ENCODE results near the gene CALN1.

DNA sequence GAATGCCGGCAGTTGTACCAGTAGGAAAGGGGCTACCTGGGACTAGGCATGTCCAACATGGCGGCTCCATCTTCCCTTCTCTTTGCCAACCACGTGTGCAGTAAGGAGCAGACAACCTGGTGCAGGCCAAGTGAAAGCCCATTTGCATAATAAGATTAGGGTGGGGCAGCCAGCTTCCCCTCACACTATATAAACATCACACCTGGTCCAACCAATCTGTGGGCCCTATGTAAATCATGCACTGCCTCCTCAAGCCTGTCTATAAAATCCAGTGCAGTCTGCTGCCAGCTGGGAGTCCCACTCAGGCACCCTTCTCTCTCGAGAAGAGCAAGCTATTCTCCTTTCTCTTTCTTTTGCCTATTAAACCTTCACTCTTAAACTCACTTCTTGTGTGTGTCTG lies 429.3 kb downstream of the CALN1 start:
- TF ChIP-seq, protein P1, sequence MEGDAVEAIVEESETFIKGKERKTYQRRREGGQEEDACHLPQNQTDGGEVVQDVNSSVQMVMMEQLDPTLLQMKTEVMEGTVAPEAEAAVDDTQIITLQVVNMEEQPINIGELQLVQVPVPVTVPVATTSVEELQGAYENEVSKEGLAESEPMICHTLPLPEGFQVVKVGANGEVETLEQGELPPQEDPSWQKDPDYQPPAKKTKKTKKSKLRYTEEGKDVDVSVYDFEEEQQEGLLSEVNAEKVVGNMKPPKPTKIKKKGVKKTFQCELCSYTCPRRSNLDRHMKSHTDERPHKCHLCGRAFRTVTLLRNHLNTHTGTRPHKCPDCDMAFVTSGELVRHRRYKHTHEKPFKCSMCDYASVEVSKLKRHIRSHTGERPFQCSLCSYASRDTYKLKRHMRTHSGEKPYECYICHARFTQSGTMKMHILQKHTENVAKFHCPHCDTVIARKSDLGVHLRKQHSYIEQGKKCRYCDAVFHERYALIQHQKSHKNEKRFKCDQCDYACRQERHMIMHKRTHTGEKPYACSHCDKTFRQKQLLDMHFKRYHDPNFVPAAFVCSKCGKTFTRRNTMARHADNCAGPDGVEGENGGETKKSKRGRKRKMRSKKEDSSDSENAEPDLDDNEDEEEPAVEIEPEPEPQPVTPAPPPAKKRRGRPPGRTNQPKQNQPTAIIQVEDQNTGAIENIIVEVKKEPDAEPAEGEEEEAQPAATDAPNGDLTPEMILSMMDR (IDR thresholded peaks at IDR 0.05) = no peak
- TF ChIP-seq POLR2AphosphoS5 (IDR thresholded peaks at IDR 0.05) = no peak
